ENCODE results near the gene FOXC2.
A peak's percentile ranks its signal among the peaks of the same experiment; 100 is the strongest.

The FOXC2 gene

GRCh38 chr16:86533076-86533475 is 33.6 kb upstream of the FOXC2 start:
- no peak for DNase-seq (ENCODE audit: low read depth)

GRCh38 chr16:86533767-86534351 is 32.8 kb upstream of the FOXC2 start:
- DNase-seq (ENCODE audit: low read depth) = no peak

- no peak for DNase-seq (ENCODE audit: low read depth)
Observed at GRCh38 chr16:86534779-86535615, 31.6 kb upstream of the FOXC2 start.

GRCh38 chr16:86536621-86537020 is 30.0 kb upstream of the FOXC2 start:
- DNase-seq (ENCODE audit: low read depth) = no peak

GRCh38 chr16:86537486-86537885 is 29.1 kb upstream of the FOXC2 start:
- no peak for DNase-seq (ENCODE audit: low read depth)

- no peak for DNase-seq (ENCODE audit: low read depth)
Observed at GRCh38 chr16:86538196-86538780, 28.3 kb upstream of the FOXC2 start.

DNA sequence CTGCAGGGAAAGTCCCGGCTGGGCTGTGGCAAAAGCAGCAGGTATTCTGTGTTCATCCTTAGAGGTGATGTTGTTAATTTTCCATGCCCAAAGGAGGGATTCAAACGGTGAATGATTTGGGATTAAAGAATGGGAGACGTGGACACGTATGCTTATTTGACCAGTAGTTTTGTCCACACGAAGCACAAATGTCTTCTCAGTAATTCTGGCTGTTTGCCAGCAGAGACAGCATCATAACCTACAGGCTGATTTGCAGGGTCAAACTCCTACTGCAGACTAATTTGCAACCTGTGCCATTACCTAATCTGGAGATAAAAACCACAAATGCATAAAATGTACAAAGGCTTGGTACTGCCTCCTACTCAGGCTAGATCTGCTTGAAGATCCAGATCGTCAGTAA is 25.7 kb upstream of the FOXC2 start:
- DNase-seq (ENCODE audit: low read depth) = no peak

DNA sequence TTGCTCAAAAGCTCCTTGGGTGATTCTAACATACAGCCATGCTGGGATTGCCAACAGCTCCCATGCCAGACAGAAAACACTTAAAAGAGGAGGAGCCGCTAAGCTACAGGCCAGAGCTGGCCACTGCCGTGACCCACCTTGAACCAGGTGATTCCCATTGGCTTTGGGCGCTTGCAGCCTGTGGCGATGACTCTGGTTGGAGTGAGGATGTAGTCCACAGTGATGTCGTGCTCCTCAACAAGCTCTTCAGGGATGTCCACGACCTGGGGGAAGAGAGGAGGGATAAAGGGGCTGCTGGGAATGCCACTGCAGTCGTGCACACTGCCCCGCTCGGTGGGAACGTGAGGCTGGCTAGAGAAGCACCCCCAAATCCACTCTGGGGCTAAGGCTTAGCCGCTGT is 25.1 kb upstream of the FOXC2 start:
- no peak for DNase-seq (ENCODE audit: low read depth)

- DNase-seq (ENCODE audit: low read depth) = no peak
Observed at GRCh38 chr16:86542756-86543750, 23.6 kb upstream of the FOXC2 start.

DNA sequence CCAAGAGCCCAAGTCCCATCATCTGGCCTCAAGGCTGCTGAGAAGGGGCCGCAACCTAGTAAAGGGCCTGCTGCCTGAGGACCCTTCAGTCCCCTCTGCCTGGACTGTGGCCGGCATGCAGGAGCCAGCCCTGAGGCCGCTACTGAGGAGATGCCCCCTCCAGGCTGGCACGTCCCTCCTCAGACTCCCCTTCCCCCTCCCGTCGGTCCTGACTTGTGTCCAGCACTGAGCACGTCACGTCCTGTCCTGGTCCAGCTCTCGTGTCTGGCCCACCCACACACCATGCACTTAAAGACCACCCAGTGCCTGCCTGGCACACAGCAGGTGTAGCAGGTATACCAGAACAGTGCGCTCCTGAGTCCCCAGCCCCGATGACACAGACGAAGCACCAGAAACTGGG is 21.1 kb upstream of the FOXC2 start:
- no peak for DNase-seq (ENCODE audit: low read depth)

DNA sequence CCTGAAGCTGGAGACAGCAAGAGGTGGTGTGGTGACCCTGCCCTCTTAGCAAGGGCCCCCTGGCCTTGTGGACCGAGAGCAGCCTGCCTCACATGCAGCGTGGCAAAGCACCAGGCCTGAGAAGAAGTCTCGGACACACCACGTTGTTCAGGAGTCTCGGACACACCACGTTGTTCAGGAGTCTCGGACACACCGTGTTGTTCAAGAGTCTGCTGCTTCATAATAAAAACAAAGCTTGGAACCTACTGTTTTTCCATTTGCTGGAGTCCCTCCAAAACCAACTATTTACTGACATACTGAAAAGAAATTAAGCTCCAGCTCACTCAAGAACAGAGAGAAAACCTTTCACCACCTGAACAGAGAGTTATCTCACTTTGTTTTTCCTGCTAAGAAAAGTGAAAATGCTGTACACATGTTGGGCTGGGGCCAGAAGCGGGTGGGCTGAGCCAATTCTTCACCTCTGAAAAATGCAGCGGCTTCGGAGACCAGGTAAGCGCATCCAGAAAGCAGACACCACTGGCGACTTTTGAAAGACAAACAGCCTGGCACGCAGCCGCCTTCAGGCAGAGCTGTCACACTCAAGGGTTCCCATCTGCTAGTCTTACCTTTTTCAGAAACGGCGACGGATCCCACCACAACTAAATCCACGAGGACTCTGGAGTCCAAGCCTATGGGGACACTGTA is 20.5 kb upstream of the FOXC2 start:
- DNase-seq (ENCODE audit: low read depth) = no peak

DNA sequence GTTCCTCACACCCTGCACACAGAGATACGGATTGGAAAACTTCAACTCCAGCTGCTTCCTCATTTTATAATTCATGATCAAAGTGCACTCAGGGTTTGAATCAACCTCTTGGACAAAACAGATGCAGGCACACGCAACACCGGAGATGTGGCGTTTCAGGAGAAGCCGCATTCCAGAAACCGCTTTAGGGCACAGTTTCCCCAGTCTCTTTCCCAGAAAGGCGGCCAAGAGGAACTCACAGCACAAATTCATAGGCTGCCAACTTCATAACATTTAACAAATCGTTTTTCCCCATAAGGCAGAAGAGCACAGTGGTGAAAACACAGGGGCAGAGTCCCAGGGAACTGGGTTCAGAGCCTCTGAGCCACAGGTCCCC is 20.0 kb upstream of the FOXC2 start:
- DNase-seq (ENCODE audit: low read depth) = no peak

- DNase-seq (ENCODE audit: low read depth) = no peak
Observed at GRCh38 chr16:86547286-86547685, 19.3 kb upstream of the FOXC2 start.

DNA sequence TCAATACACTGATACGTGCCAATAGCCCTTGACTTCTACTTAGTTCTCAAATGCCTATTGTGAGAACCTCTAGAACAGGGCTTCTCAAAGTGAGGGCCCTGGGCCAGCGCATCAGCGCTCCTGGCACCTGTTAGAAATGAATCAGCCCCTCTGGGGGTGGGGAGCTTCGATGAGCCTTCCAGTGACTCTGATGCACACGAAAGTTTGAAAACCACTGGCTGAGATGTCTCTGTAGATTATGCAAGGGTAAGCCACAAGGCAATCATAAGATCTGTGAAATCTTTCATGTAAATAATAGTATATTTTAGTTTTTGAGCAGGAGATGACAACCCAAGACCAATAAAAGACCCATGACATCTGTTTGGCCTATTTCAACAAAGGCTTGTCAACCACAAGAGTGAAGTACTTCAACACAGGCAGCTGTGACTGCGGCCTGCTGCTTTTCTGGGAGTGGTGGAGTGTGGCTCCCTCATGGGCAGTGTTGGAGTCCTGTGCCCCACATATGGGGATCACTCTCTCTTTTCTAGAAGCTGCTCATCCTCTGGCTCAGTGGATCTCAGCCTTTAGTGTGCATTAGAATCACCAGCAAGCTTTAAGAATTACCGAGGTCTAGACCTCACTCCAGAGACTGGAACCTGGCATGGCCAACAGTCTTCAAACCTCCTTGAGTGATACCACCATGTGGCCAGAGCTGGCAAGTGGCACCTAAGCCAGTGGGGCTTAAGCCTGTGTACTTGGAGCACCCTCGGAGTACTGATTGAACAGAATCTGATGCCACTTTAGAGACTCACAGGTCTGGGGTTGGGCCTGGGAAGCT is 17.3 kb upstream of the FOXC2 start:
- no peak for DNase-seq (ENCODE audit: low read depth)

DNA sequence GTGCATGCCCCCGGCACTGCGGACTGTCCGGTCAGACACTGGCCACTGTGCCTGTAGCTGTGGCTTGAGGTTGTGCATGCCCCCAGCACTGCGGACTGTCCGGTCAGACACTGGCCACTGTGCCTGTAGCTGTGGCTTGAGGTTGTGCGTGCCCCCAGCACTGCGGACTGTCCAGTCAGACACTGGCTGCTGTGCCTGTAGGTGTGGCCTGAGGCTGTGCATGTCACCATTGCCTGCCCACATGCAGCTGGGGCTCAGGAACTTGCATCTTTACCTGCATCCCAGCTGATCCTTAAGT is 16.8 kb upstream of the FOXC2 start:
- no peak for DNase-seq (ENCODE audit: low read depth)

DNA sequence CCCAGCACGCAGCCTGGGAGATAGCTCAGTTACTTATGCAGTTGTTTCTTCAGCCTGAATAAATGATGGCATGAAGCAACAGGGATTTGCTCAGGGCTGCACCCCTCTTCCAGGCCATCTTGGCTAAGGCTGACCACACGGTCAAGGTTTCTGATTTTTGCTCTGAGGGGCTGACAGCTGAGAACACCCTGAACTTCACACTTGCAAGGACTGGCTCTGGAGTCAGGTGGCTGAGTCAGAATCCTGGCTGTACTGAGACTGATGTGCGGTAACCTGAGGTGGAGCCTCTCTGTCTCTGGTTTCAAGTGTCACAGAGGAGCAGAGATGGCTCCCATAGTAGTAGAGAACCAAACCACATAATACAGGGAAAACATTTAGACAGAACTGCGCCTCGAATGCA is 16.3 kb upstream of the FOXC2 start:
- no peak for DNase-seq (ENCODE audit: low read depth)

GRCh38 chr16:86553356-86553755 is 13.3 kb upstream of the FOXC2 start:
- DNase-seq (ENCODE audit: low read depth) = no peak

- no peak for DNase-seq (ENCODE audit: low read depth)
Observed at GRCh38 chr16:86554599-86554916, 12.1 kb upstream of the FOXC2 start.

GRCh38 chr16:86554917-86555703 is 11.5 kb upstream of the FOXC2 start, which contains the start of gene MTHFSD:
MTHFSD (minus strand) TSS chr16:86555235; CDS start chr16:86555184, 51 bp downstream.
- DNase-seq (ENCODE audit: low read depth) = peak; percentile 94

- DNase-seq (ENCODE audit: low read depth) = no peak
Observed at GRCh38 chr16:86555704-86556075, 10.9 kb upstream of the FOXC2 start.

Data from stimulated activated CD8-positive, alpha-beta memory T cell treated with anti-CD3 and anti-CD28 coated beads, Interleukin-4, amount 100 ng/mL, for 24 hours (primary cell).